ENCODE results near the gene GPR143. TPM values are rescaled to one million over a fixed set of nuclear protein-coding genes. Genes with fewer than 3 reads are reported as not detected.
A peak's percentile ranks its signal among the peaks of the same experiment; 100 is the strongest.

Gene GPR143
- total and polyA plus RNA-seq, 12 donors, result 0.27 to 2.2 (median 1.3) TPM

DNA sequence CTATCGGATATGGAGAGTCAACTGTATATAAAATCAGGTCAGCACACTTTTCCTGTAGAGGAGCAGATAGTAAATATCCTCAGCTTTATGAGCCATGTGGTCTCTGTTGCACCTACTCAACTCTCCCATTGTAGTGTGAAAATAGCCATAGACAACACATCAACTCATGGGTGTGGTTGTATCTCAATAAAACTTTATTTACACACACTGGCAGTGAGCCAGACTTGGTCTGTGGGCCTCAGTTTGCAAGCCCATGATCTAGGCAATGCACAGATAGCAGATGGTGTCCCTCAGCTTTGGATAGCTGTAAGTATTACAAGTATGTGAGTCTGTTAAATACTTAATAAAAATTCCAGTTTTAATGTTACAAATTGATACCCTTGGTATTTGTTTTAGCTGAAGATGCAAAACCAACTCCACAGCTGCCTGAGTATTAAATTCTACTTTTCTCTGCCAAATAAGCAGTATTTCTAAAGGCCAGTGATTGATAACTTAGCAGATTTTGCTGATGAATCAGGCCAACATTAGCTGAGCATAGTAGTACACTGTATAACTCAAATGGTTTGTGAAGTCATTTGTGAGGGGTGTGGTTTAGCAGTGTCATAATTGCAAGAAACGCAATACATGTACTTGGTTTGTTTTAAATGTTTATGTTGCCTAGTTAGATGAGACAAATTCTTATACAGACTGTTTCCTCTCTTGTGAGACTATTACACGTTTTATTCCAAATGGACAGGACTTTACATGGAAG, 87.3 kb downstream of the GPR143 start:
- Histone ChIP-seq H3K4me1 (replicated peaks in 1 of 2) (peaks cover 0 to 4% of the 10 kb centered on the region in 2 donors), H3K9me3 (replicated peaks in 1 of 3) (no peaks in the 10 kb centered on the region), H3K36me3 (replicated peaks in 1 of 2) (no peaks in the 10 kb centered on the region), H3K27ac (no peak overlapping the region), H3K4me3 (no peak overlapping the region), H3K27me3 (no peaks in the 10 kb centered on the region)
- TF ChIP-seq POLR2A (IDR thresholded peaks at IDR 0.05), result no peak
- TF ChIP-seq, protein P1, sequence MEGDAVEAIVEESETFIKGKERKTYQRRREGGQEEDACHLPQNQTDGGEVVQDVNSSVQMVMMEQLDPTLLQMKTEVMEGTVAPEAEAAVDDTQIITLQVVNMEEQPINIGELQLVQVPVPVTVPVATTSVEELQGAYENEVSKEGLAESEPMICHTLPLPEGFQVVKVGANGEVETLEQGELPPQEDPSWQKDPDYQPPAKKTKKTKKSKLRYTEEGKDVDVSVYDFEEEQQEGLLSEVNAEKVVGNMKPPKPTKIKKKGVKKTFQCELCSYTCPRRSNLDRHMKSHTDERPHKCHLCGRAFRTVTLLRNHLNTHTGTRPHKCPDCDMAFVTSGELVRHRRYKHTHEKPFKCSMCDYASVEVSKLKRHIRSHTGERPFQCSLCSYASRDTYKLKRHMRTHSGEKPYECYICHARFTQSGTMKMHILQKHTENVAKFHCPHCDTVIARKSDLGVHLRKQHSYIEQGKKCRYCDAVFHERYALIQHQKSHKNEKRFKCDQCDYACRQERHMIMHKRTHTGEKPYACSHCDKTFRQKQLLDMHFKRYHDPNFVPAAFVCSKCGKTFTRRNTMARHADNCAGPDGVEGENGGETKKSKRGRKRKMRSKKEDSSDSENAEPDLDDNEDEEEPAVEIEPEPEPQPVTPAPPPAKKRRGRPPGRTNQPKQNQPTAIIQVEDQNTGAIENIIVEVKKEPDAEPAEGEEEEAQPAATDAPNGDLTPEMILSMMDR (IDR thresholded peaks at IDR 0.05), result no peak
- 88 to 100% (median 93%) methylated on average over 3 of the region's 3 CpGs for WGBS, 4 donors
- DNase-seq, result no peak
- intact Hi-C loops (cut with DNase I), result no loop called here

DNA sequence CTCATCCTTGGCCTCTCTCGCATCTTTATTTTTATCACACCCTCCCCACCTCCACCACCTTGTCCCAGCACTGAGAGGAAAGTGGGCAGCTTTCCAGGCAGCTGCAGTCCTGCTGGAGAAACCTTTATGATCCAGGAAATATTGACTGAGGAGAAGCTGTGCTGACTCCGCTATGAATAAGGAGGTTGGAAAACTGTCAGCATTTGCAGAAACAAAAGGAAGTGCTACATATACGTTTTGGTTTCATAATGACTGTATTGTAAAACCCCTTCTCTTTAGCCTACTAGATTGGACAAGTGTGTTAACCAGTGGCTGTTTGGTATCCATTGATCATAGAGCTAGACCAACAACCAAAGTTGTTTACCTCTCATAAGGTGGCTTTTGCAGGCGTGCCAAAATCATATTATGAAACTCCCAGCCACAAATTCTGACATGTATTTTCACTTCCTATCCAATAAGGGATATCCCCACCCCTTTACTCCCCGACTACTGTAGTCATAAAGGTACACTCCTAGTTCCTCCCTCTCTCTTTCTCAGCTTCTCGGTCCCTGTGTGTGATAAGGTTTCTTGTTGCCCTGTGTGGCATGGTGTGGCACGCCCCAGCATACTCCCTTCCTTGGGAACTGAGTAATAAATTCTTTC, 88.4 kb downstream of the GPR143 start:
- Histone ChIP-seq H3K36me3 (replicated peaks in 1 of 2) (no peaks in the 10 kb centered on the region), H3K27ac (no peak overlapping the region), H3K9me3 (replicated peaks in 1 of 3) (no peaks in the 10 kb centered on the region), H3K4me1 (replicated peaks in 1 of 2) (peaks cover 0 to 4% of the 10 kb centered on the region in 2 donors), H3K4me3 (no peak overlapping the region), H3K27me3 (no peaks in the 10 kb centered on the region)
- TF ChIP-seq, protein P1 (IDR thresholded peaks at IDR 0.05), result no peak
- TF ChIP-seq POLR2A (IDR thresholded peaks at IDR 0.05), result no peak
- peak in 1 of 7 donors; percentile 2 for DNase-seq
- intact Hi-C loops (cut with DNase I), result no loop called here
- 65 to 72% (median 70%) methylated on average over 7 of the region's 7 CpGs for WGBS, 4 donors

DNA sequence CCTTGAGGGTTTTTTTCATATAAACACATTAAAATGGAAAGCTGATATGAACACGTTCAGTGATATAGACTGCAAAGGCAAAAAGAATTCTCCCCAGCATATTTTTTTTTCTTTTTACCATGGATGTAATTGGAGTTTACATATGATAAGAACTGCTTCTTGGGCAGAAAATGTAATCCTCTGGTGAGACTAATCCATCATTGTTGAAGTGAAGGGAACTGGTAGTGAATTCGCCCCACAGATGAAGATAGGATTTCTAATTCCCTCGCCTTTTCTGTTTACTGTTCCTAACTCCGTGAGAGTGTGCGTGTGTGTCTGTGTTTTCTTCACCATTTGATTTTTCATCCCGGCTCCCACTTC, 88.9 kb downstream of the GPR143 start:
- Histone ChIP-seq H3K27me3 (no peaks in the 10 kb centered on the region), H3K4me1 (replicated peaks in 1 of 2) (peaks cover 0 to 4% of the 10 kb centered on the region in 2 donors), H3K36me3 (replicated peaks in 1 of 2) (no peaks in the 10 kb centered on the region), H3K4me3 (no peak overlapping the region), H3K27ac (no peak overlapping the region), H3K9me3 (replicated peaks in 1 of 3) (no peaks in the 10 kb centered on the region)
- whole genome bisulfite sequencing, 4 donors, result 77 to 84% (median 80%) methylated on average over 6 of the region's 6 CpGs
- TF ChIP-seq, protein P1 (IDR thresholded peaks at IDR 0.05), result no peak
- TF ChIP-seq POLR2A (IDR thresholded peaks at IDR 0.05), result no peak
- DNase-seq, result no peak
- intact Hi-C loops (cut with DNase I), result no loop called here

- no peaks in the 10 kb centered on the region for H3K36me3 ChIP-seq (replicated peaks in 1 of 2)
- intact Hi-C loops (cut with DNase I), result no loop called here
- peaks cover 0 to 4% of the 10 kb centered on the region in 2 donors for H3K4me1 ChIP-seq (replicated peaks in 1 of 2)
- WGBS, 4 donors, result 68 to 84% (median 78%) methylated on average over 6 to 13 of the region's 13 CpGs
- no peaks in the 10 kb centered on the region for H3K9me3 ChIP-seq (replicated peaks in 1 of 3)
- no peak overlapping the region for H3K27ac ChIP-seq
- no peak for DNase-seq
- TF ChIP-seq, protein P1 (IDR thresholded peaks at IDR 0.05), result no peak
- TF ChIP-seq POLR2A (IDR thresholded peaks at IDR 0.05), result no peak
- no peaks in the 10 kb centered on the region for H3K27me3 ChIP-seq
- no peak overlapping the region for H3K4me3 ChIP-seq
Measured at GRCh38 chrX:9676306-9676705, 89.3 kb downstream of the GPR143 start.

Other genes starting within 250 kb of the GPR143 start
- 1 to 10 TPM; 2.2 to 7.2 (median 5.8) TPM for gene SHROOM2, start 20.6 kb upstream of the GPR143 start, total RNA-seq
- gene SHROOM2, start 20.6 kb upstream of the GPR143 start, polyA plus RNA-seq, result 1 to 10 TPM; 1.7 to 3.5 (median 1.8) TPM
- gene CLDN34, start 201.5 kb upstream of the GPR143 start, total RNA-seq, result under 1 TPM in 1 of 9 donors, not detected in 8; 0.25 TPM
- under 1 TPM in 1 of 3 donors, not detected in 2; 0.13 TPM for gene CLDN34, start 201.5 kb upstream of the GPR143 start, polyA plus RNA-seq

Data from adrenal gland (tissue), 12 donors.